Neural cell (in vitro differentiated cells): Measurements from ENCODE around the gene PGBD4.

ENCODE experiments used
- CTCF ChIP-seq: fragments of 450-650 bp; IDR thresholded peaks from 2 replicates; pipeline ENCODE4 v1.5.1; 2014; ENCODE audit warnings: antibody characterized with exemption, mild to moderate bottlenecking, moderate library complexity; ENCODE audit not compliant: poor library complexity, severe bottlenecking
- EP300 ChIP-seq: fragments of 450-650 bp; conservative IDR thresholded peaks from 2 replicates; pipeline ENCODE4 v1.6.1; 2014; ENCODE audit warnings: antibody characterized with exemption, mild to moderate bottlenecking, moderate library complexity; ENCODE audit not compliant: poor library complexity, severe bottlenecking

GRCh38 chr15:34147371-34148140 is 45.7 kb downstream of the PGBD4 start:
- TF ChIP-seq EP300: no peak
- TF ChIP-seq CTCF: no peak
